Measurements from ENCODE around the gene FCN3. TPM values are rescaled to one million over a fixed set of nuclear protein-coding genes. Genes with fewer than 3 reads are reported as not detected.

Gene FCN3
- total and polyA plus RNA-seq, 2 donors (not counting 3 experiments of a cell fraction or from before 2014, with no cell fraction given), result 0.15 TPM; not detected in 1

GRCh38 chr1:27400963-27401341 is 26.3 kb upstream of the FCN3 start:
- Histone ChIP-seq H3K9ac (replicated peaks; ENCODE audit: extremely low read depth, insufficient read depth, low read length) (no peak overlapping the region), H3K36me3 (ENCODE audit: control insufficient read depth in 2 of 2, extremely low read depth in 1 of 2, insufficient read depth in 2 of 2, low read length in 2 of 2) (peaks cover 0 to 1% of the 10 kb centered on the region in 2 experiments), H2AFZ (ENCODE audit: low read depth, low read length) (no peak overlapping the region), H3K4me2 (ENCODE audit: insufficient read depth, low read length) (no peak overlapping the region), H3K9me1 (replicated peaks; ENCODE audit: control insufficient read depth, extremely low read depth, insufficient read depth, low read length) (no peaks in the 10 kb centered on the region), H4K20me1 (replicated peaks; ENCODE audit: control insufficient read depth, extremely low read depth, insufficient read depth, low read length) (no peaks in the 10 kb centered on the region), H3K4me1 (ENCODE audit: control insufficient read depth, extremely low read depth, insufficient read depth, low read length) (peaks cover 4% of the 10 kb centered on the region), H3K27me3 (ENCODE audit: control insufficient read depth in 2 of 2, insufficient read depth in 2 of 2, low read length in 2 of 2) (no peaks in the 10 kb centered on the region), H3K9me3 (replicated peaks; ENCODE audit: control insufficient read depth, insufficient read depth, low read length) (no peaks in the 10 kb centered on the region), H3K4me3 (replicated peaks in 1 of 3; ENCODE audit: insufficient read depth in 1 of 3, low read depth in 1 of 3, low read length in 3 of 3) (no peak overlapping the region), H3K27ac (ENCODE audit: insufficient read depth, low read depth, low read length) (no peak overlapping the region), H3K79me2 (ENCODE audit: control insufficient read depth, insufficient read depth, low read length) (no peaks in the 10 kb centered on the region)
- intact Hi-C loops (cut with micrococcal nuclease) (no loop called here), dilution Hi-C loops (cut with MboI; ENCODE audit: extremely low pct_ligation_motif_present, low sequenced_read_pairs) (loop anchor here (25.0 kb wide), 1 partner anchor 186 kb away; no protein-coding TSS in a partner anchor)
- ChIA-PET CTCF (interaction anchor here (0.9 to 2.9 kb wide), 6 partner anchors 87 to 262 kb away, joined by 3 to 33 read pairs (median 4); partner anchors contain the start of gene AHDC1), POLR2A (no interaction called here)
- DNase-seq (ENCODE audit: low read depth, low spot score) (peak; percentile 21), FAIRE-seq (no peak)
- BruUV-seq (replicated peaks), result no TSS peak
- TF ChIP-seq EZH2 (IDR thresholded peaks at IDR 0.05; ENCODE audit: borderline replicate concordance, low read depth, low read length, severe bottlenecking), result no peak
- TF ChIP-seq POLR2A (IDR thresholded peaks at IDR 0.05; ENCODE audit: low read depth, low read length), result no peak
- TF ChIP-seq JUN (IDR thresholded peaks at IDR 0.05; ENCODE audit: borderline replicate concordance, insufficient read depth, insufficient read length, low read depth), result no peak

DNA sequence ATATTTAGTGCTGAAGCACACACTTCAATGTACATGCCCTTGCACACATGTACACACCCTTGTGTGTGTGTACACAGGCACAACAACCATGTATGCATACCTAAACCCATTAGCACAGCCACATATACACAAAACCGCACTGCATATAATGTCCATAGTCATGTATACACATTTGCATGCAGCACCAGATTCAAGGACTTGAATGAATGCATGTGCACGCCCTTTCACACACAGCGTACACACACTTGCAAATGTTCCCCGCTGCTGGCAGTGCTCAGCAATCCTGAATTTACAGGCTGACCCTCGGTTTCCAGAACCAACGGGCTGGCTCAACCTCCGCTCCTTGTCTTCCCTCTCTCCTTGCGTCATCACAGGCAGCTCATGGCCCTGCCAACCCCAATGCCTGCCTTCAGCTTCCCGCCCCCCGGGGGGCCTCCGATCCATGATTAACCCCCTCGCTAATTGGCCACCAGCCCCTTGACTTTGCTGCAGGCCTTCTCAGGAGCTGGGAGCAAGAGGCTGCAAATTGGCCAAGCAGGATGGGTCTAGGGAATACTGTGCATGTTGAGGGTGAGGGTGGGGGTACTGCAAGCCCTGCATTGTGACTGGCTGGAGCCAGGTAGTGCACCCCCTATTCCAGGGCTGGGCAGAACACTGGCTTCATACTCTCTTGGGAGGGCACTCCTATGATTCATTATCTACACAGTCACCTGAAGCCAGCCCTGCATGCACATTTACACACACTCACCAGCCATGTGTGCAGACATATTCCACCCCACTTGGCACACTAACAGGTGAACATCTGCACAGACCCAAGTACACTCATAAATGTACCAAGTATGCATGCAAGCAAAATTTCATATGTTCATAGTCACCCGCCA is 25.7 kb upstream of the FCN3 start:
- intact Hi-C loops (cut with micrococcal nuclease) (no loop called here), dilution Hi-C loops (cut with MboI; ENCODE audit: extremely low pct_ligation_motif_present, low sequenced_read_pairs) (loop anchor here (25.0 kb wide), 1 partner anchor 187 kb away; no protein-coding TSS in a partner anchor)
- CTCF ChIA-PET, result interaction anchor here (1.3 to 6.6 kb wide), 3 partner anchors 104 to 205 kb away, joined by 3 to 61 read pairs (median 4); partner anchors contain the start of gene AHDC1
- Histone ChIP-seq H3K9me1 (replicated peaks; ENCODE audit: control insufficient read depth, extremely low read depth, insufficient read depth, low read length) (no peaks in the 10 kb centered on the region), H3K4me1 (ENCODE audit: control insufficient read depth, extremely low read depth, insufficient read depth, low read length) (peaks cover 4% of the 10 kb centered on the region), H3K79me2 (ENCODE audit: control insufficient read depth, insufficient read depth, low read length) (no peaks in the 10 kb centered on the region), H3K4me3 (replicated peaks in 1 of 3; ENCODE audit: insufficient read depth in 1 of 3, low read depth in 1 of 3, low read length in 3 of 3) (no peak overlapping the region), H3K27ac (ENCODE audit: insufficient read depth, low read depth, low read length) (no peak overlapping the region), H2AFZ (ENCODE audit: low read depth, low read length) (no peak overlapping the region), H3K4me2 (ENCODE audit: insufficient read depth, low read length) (no peak overlapping the region), H3K9me3 (replicated peaks; ENCODE audit: control insufficient read depth, insufficient read depth, low read length) (no peaks in the 10 kb centered on the region), H4K20me1 (replicated peaks; ENCODE audit: control insufficient read depth, extremely low read depth, insufficient read depth, low read length) (no peaks in the 10 kb centered on the region), H3K36me3 (ENCODE audit: control insufficient read depth in 2 of 2, extremely low read depth in 1 of 2, insufficient read depth in 2 of 2, low read length in 2 of 2) (no peaks in the 10 kb centered on the region), H3K27me3 (ENCODE audit: control insufficient read depth in 2 of 2, insufficient read depth in 2 of 2, low read length in 2 of 2) (no peaks in the 10 kb centered on the region), H3K9ac (replicated peaks; ENCODE audit: extremely low read depth, insufficient read depth, low read length) (no peak overlapping the region)
- POLR2A ChIA-PET, result no interaction called here
- FAIRE-seq, result no peak
- TF ChIP-seq JUN (IDR thresholded peaks at IDR 0.05; ENCODE audit: borderline replicate concordance, insufficient read depth, insufficient read length, low read depth) (no peak), MYC (IDR thresholded peaks at IDR 0.05; ENCODE audit: low read depth, low read length) (no peak), EZH2 (IDR thresholded peaks at IDR 0.05; ENCODE audit: borderline replicate concordance, low read depth, low read length, severe bottlenecking) (no peak), FOS (IDR thresholded peaks at IDR 0.05; ENCODE audit: borderline replicate concordance, insufficient read depth, low read length) (no peak), GATA2 (IDR thresholded peaks at IDR 0.05; ENCODE audit: insufficient read depth, insufficient read length, low read depth, low read length) (no peak), POLR2A (IDR thresholded peaks at IDR 0.05; ENCODE audit: low read depth, low read length) (no peak), POLR2AphosphoS5 (IDR thresholded peaks at IDR 0.05; ENCODE audit: insufficient read depth, low read depth, low read length) (no peak), MAX (IDR thresholded peaks at IDR 0.05; ENCODE audit: insufficient read depth, insufficient read length) (no peak)
- TF ChIP-seq, protein P1, sequence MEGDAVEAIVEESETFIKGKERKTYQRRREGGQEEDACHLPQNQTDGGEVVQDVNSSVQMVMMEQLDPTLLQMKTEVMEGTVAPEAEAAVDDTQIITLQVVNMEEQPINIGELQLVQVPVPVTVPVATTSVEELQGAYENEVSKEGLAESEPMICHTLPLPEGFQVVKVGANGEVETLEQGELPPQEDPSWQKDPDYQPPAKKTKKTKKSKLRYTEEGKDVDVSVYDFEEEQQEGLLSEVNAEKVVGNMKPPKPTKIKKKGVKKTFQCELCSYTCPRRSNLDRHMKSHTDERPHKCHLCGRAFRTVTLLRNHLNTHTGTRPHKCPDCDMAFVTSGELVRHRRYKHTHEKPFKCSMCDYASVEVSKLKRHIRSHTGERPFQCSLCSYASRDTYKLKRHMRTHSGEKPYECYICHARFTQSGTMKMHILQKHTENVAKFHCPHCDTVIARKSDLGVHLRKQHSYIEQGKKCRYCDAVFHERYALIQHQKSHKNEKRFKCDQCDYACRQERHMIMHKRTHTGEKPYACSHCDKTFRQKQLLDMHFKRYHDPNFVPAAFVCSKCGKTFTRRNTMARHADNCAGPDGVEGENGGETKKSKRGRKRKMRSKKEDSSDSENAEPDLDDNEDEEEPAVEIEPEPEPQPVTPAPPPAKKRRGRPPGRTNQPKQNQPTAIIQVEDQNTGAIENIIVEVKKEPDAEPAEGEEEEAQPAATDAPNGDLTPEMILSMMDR (IDR thresholded peaks at IDR 0.05; ENCODE audit: extremely low read depth in 1 of 2, insufficient read depth in 1 of 2, low read depth in 1 of 2, low read length in 2 of 2), result no peak
- no TSS peak for BruUV-seq (replicated peaks)
- no peak for DNase-seq (ENCODE audit: low read depth, low spot score)
